HT1080 (cell line): ENCODE measurements around the gene FTH1. TPM values are rescaled to one million over a fixed set of nuclear protein-coding genes. Genes with fewer than 3 reads are reported as not detected.
"Not testable (repeated sequence)": the region's sequence is repeated elsewhere in the genome, so short reads cannot be mapped to it uniquely, and the experiment has no call there.

Experiments
- DNase-seq: peaks from one replicate; pipeline ENCODE4 v3.0.0-alpha.2; 2015; ENCODE audit warnings: low read depth
- total RNA-seq: library from RNA; depleted of rRNA; stranded (reverse); fragments of >200 nt; shearing (Covaris generic); gene quantifications from 2 replicates; pipeline ENCODE4 v1.2.3, GENCODE V29; 2014

FTH1 gene
- total RNA-seq, 1 experiment from 2014 or later = 1,409 TPM

GRCh38 chr11:61964058-61964665 is 3.3 kb downstream of the FTH1 start:
- DNase-seq = no peak

- DNase-seq = no peak
Measured at GRCh38 chr11:61963282-61964057, 4.0 kb downstream of the FTH1 start.

GRCh38 chr11:61963016-61963281 is 4.5 kb downstream of the FTH1 start:
- no peak for DNase-seq

- no peak for DNase-seq
Measured at GRCh38 chr11:61962213-61963015, 5.0 kb downstream of the FTH1 start.

GRCh38 chr11:61961570-61962212 is 5.7 kb downstream of the FTH1 start:
- peak; percentile 30 for DNase-seq

- no peak for DNase-seq
Measured at GRCh38 chr11:61960532-61960931, 6.9 kb downstream of the FTH1 start.

GRCh38 chr11:61959678-61960077 is 7.8 kb downstream of the FTH1 start:
- no peak for DNase-seq

GRCh38 chr11:61959114-61959513 is 8.3 kb downstream of the FTH1 start:
- no peak for DNase-seq

GRCh38 chr11:61958590-61958989 is 8.8 kb downstream of the FTH1 start:
- no peak for DNase-seq

- no peak for DNase-seq
Measured at GRCh38 chr11:61957021-61957770, 10.2 kb downstream of the FTH1 start.

GRCh38 chr11:61956191-61957020 is 11.0 kb downstream of the FTH1 start:
- no peak for DNase-seq

- DNase-seq = no peak
Measured at GRCh38 chr11:61955422-61956135, 11.9 kb downstream of the FTH1 start.

GRCh38 chr11:61954851-61955421 is 12.5 kb downstream of the FTH1 start:
- no peak for DNase-seq

GRCh38 chr11:61954106-61954850 is 13.2 kb downstream of the FTH1 start:
- no peak for DNase-seq

GRCh38 chr11:61953632-61954031 is 13.8 kb downstream of the FTH1 start:
- not testable (repeated sequence) for DNase-seq

GRCh38 chr11:61952882-61953281 is 14.6 kb downstream of the FTH1 start:
- no peak for DNase-seq

- DNase-seq = no peak
Measured at GRCh38 chr11:61951484-61952135, 15.8 kb downstream of the FTH1 start.

- no peak for DNase-seq
Measured at GRCh38 chr11:61950035-61950547, 17.3 kb downstream of the FTH1 start, which contains the start of gene BEST1. Gene BEST1, plus strand, starts transcription at chr11:61950351. Its CDS starts 1,456 bp downstream, at chr11:61951807.
